CD8-positive, alpha-beta memory T cell (primary cell): ENCODE measurements around the gene BLOC1S1. TPM values are rescaled to one million over a fixed set of nuclear protein-coding genes. Genes with fewer than 3 reads are reported as not detected.

Experiments used
- CTCF ChIA-PET: fragments of 350-600 bp; sonication (Branson Sonifier 250); formaldehyde crosslinking; loops from one replicate; lab custom pipeline; 2021; ENCODE audit warnings: antibody characterized with exemption; lab: Charles Lee
- POLR2A ChIA-PET: fragments of 350-600 bp; sonication (Branson Sonifier 250); formaldehyde crosslinking; loops from one replicate; lab custom pipeline; 2021; ENCODE audit warnings: antibody characterized with exemption; lab: Charles Lee
- DNase-seq, 5 donors: peaks; one replicate each; pipeline versions ENCODE4 v3.0.0 to v3.0.0-alpha.2; 2020 to 2022; ENCODE audit warnings: mixed read lengths in 1 of 5
- H3K27ac ChIP-seq: one replicate; pipeline ENCODE4 v1.7.0; 2013; ENCODE audit warnings: low read depth, mild to moderate bottlenecking, low read length, moderate library complexity
- H3K27me3 ChIP-seq: 2 replicates; pipeline ENCODE4 v1.7.0; 2013; ENCODE audit warnings: low read length, mild to moderate bottlenecking; ENCODE audit not compliant: insufficient read depth, poor library complexity, severe bottlenecking
- H3K36me3 ChIP-seq: 2 replicates; pipeline ENCODE4 v1.7.0; 2013; ENCODE audit warnings: mild to moderate bottlenecking, low read length, moderate library complexity; ENCODE audit not compliant: insufficient read depth
- H3K4me1 ChIP-seq: 2 replicates; pipeline ENCODE4 v1.7.0; 2013; ENCODE audit warnings: mild to moderate bottlenecking, low read length, moderate library complexity; ENCODE audit not compliant: insufficient read depth
- H3K4me3 ChIP-seq: 2 replicates; pipeline ENCODE4 v1.7.0; 2013; ENCODE audit warnings: mild to moderate bottlenecking, low read length
- H3K9me3 ChIP-seq: 2 replicates; pipeline ENCODE4 v1.7.0; 2013; ENCODE audit warnings: mild to moderate bottlenecking, low read length
- H3K27ac Mint-ChIP-seq, 8 donors: one replicate each; pipeline ENCODE4 v1.8.0; 2020 to 2021; ENCODE audit warnings: mixed read lengths in 8 of 8, mild to moderate bottlenecking in 6 of 8, inconsistent platforms in 3 of 8, moderate library complexity in 3 of 8
- H3K27me3 Mint-ChIP-seq, 2 donors: one replicate each; pipeline ENCODE4 v1.8.0; 2020 to 2021; ENCODE audit warnings: mixed read lengths in 2 of 2, mild to moderate bottlenecking in 1 of 2, moderate library complexity in 1 of 2
- H3K36me3 Mint-ChIP-seq, 3 donors: one replicate each; pipeline ENCODE4 v1.8.0; 2020 to 2021; ENCODE audit warnings: mixed read lengths in 3 of 3, inconsistent platforms in 1 of 3, mild to moderate bottlenecking in 1 of 3
- H3K4me1 Mint-ChIP-seq, 3 donors: one replicate each; pipeline ENCODE4 v1.8.0; 2020 to 2021; ENCODE audit warnings: mixed read lengths in 3 of 3, inconsistent platforms in 1 of 3, mild to moderate bottlenecking in 1 of 3
- H3K4me3 Mint-ChIP-seq, 7 donors: one replicate each; pipeline ENCODE4 v1.8.0; 2020 to 2021; ENCODE audit warnings: mixed read lengths in 7 of 7, mild to moderate bottlenecking in 6 of 7, moderate library complexity in 4 of 7, inconsistent platforms in 2 of 7
- H3K9me3 Mint-ChIP-seq, 5 donors: one replicate each; pipeline ENCODE4 v1.8.0; 2020 to 2022; ENCODE audit warnings: mixed read lengths in 5 of 5, mild to moderate bottlenecking in 3 of 5, moderate library complexity in 2 of 5, inconsistent platforms in 1 of 5
- polyA plus RNA-seq: library from polyadenylated mRNA; unstranded; fragments of 300-500 nt; fragmentation: Illumina TruSeq; gene quantifications from one replicate; pipeline ENCODE4 v1.2.3, GENCODE V29; 2021
- total RNA-seq, 2 experiments: library from RNA; stranded (reverse); gene quantifications; one replicate each; pipeline ENCODE4 v1.2.3, GENCODE V29; 2021

Gene BLOC1S1
- total and polyA plus RNA-seq, 3 experiments from 2014 or later = 90.2 to 110 (median 97.5) TPM

DNA sequence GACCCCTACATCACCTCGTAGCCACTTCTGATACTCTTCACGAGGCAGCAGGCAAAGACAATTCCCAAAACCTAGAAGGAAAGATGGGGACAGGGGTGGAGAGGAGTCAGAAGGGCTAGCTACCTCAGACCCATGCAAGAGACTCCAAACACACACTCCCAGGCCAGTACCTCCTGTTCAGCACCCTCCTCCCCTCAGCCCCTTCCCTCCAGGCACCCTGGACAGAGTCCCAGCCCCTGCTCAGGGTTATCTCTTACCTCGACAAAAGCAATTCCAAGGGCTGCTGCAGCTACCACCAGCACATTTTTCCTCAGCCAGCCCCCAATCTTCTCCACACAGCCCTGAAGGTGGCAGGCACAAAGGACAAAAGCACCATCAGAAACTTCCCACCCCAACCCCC is 9.7 kb downstream of the BLOC1S1 start:
- ChIA-PET POLR2A (interaction anchor here (1.0 to 1.8 kb wide), 3 partner anchors 10 to 104 kb away, joined by 3 to 4 read pairs (median 4); partner anchors contain the start of genes BLOC1S1 and DNAJC14), CTCF (interaction anchor here (0.9 to 6.9 kb wide), 5 partner anchors 9 to 69 kb away, joined by 3 to 67 read pairs (median 4); partner anchors contain the start of gene BLOC1S1)
- DNase-seq = no peak
- Mint-ChIP-seq H3K9me3 (no peaks in the 10 kb centered on the region), H3K4me3 (peak overlapping the region in 3 of 7 donors; percentile 60 to 78 (median 66)), H3K4me1 (peaks cover 35 to 55% (median 37%) of the 10 kb centered on the region in 3 donors), H3K27ac (peak overlapping the region in 6 of 8 donors; percentile 35 to 88 (median 71)), H3K36me3 (peaks cover 0 to 44% (median 6%) of the 10 kb centered on the region in 3 donors), H3K27me3 (no peaks in the 10 kb centered on the region)
- H3K36me3 ChIP-seq = no peaks in the 10 kb centered on the region
- no peak overlapping the region for H3K27ac ChIP-seq
- no peaks in the 10 kb centered on the region for H3K9me3 ChIP-seq
- H3K4me3 ChIP-seq = no peak overlapping the region
- H3K4me1 ChIP-seq = peaks cover 37% of the 10 kb centered on the region
- H3K27me3 ChIP-seq = no peaks in the 10 kb centered on the region

DNA sequence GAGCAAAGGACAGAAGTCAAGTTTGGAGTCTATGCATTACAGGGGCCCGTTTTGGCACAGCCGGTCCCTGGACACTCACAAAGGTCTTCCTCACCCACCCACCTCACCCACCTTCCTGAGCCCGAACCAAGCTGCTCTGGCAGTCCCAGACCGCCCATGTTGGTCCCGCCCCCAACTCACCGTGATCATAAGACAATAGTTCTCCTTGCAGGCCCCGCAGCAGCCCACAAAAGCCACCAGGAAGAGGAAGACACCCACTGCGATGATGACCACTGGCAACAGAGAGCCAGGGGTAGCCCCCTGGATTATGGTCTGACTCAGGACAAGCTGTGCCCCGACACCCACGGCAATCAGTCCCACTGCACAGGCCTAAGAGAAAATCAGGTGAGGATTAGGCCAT is 11.1 kb downstream of the BLOC1S1 start:
- H3K4me1 Mint-ChIP-seq = peaks cover 37 to 46% (median 40%) of the 10 kb centered on the region in 3 donors
- Histone ChIP-seq H3K9me3 (no peaks in the 10 kb centered on the region), H3K4me1 (peaks cover 34% of the 10 kb centered on the region), H3K27ac (peak overlapping the region; percentile 83), H3K4me3 (no peak overlapping the region), H3K27me3 (no peaks in the 10 kb centered on the region), H3K36me3 (no peaks in the 10 kb centered on the region)
- H3K27ac Mint-ChIP-seq = peak overlapping the region; percentile 58 to 93 (median 88)
- no peaks in the 10 kb centered on the region for H3K9me3 Mint-ChIP-seq
- DNase-seq = no peak
- H3K4me3 Mint-ChIP-seq = peak overlapping the region; percentile 66 to 95 (median 83)
- no peaks in the 10 kb centered on the region for H3K27me3 Mint-ChIP-seq
- ChIA-PET CTCF (interaction anchor here (0.9 to 1.3 kb wide), 2 partner anchors 10 to 11 kb away, joined by 3 read pairs; no protein-coding TSS in a partner anchor), POLR2A (no interaction called here)
- peaks cover 0 to 39% (median 6%) of the 10 kb centered on the region in 3 donors for H3K36me3 Mint-ChIP-seq

DNA sequence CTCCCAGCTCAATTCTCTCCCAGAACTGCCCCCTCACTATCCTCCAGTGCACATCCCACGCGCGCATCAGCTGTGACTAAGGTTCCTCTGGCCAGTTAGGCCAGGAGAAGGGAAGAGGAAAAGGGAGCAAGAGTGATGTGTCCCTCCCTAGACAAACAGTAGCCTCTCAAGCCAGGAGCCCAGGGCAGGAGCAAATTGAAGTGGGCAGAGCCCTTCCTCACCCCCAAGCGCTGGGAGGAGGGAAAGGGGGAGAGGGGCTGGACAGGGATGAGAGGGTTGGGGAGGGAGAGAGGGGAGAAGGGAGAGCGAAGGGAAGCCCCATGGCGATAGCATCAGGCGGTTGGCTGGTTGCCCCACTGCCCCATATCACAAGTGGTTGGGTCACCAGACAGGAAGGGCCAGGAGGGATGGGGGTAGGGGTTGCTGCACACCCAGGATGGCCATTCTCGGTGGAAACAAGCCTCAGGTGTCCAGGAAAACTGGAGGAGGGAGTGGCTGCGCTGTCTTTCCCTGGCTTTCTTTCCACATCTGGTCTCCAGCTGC is 11.9 kb downstream of the BLOC1S1 start:
- ChIA-PET CTCF (interaction anchor here (0.9 to 1.3 kb wide), 2 partner anchors 9 to 10 kb away, joined by 3 read pairs; no protein-coding TSS in a partner anchor), POLR2A (no interaction called here)
- no peaks in the 10 kb centered on the region for H3K27me3 ChIP-seq
- DNase-seq = no peak
- H3K9me3 ChIP-seq = no peaks in the 10 kb centered on the region
- H3K4me1 Mint-ChIP-seq = peaks cover 37 to 46% (median 40%) of the 10 kb centered on the region in 3 donors
- no peaks in the 10 kb centered on the region for H3K27me3 Mint-ChIP-seq
- no peaks in the 10 kb centered on the region for H3K36me3 ChIP-seq
- peaks cover 34% of the 10 kb centered on the region for H3K4me1 ChIP-seq
- H3K9me3 Mint-ChIP-seq = no peaks in the 10 kb centered on the region
- peak overlapping the region; percentile 83 for H3K27ac ChIP-seq
- peak overlapping the region; percentile 66 to 95 (median 83) for H3K4me3 Mint-ChIP-seq
- H3K27ac Mint-ChIP-seq = peak overlapping the region; percentile 76 to 97 (median 88)
- H3K4me3 ChIP-seq = peak overlapping the region; percentile 14
- peaks cover 0 to 39% (median 6%) of the 10 kb centered on the region in 3 donors for H3K36me3 Mint-ChIP-seq

DNA sequence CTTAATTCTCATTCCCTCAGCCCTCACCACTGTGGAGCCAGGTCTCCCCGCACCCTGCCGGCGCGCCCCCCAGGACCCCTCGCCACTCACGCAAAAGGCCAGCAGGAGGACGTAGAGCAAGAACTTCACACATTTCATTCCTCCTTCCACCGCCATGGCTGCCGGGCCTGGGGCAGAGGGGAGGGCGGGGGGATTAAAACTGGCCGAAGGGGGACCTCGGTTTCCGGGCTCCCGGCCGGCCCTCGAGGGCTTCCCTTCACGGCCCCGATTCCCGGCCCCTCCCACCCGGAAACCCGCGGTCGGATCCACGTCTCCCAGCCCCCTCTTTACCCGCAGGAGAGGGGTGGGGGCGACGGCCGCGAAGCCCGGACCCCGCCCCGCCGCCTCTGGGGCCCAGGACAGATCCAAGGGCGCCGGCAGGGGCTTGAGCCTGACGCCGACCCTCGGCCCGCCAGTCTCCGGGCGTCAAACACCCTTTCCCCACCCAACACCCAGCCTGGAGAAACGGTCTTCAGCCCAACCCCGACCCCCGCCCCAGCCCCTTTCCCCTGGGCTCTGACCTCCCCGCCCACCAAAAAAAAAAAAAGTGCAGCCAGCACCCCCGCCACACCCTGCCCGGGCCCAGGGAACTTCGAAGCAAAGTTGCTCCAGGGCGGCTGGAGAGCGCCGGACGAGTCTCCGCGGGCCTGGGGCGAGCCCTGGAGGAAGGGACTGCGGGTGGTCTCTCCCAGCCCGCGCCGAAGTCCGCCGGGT is 12.5 kb downstream of the BLOC1S1 start:
- Mint-ChIP-seq H3K27ac (peak overlapping the region; percentile 35 to 97 (median 88)), H3K9me3 (no peaks in the 10 kb centered on the region), H3K4me3 (peak overlapping the region; percentile 66 to 95 (median 84)), H3K4me1 (peaks cover 37 to 46% (median 40%) of the 10 kb centered on the region in 3 donors), H3K27me3 (no peaks in the 10 kb centered on the region), H3K36me3 (peaks cover 0 to 36% (median 6%) of the 10 kb centered on the region in 3 donors)
- POLR2A ChIA-PET = interaction anchor here (1.3 to 2.6 kb wide), 4 partner anchors 10 to 461 kb away, joined by 5 to 11 read pairs (median 8); partner anchors contain the start of genes BLOC1S1, RAB5B and SMARCC2
- H3K4me3 ChIP-seq = peak overlapping the region; percentile 84
- peak overlapping the region; percentile 83 for H3K27ac ChIP-seq
- H3K9me3 ChIP-seq = no peaks in the 10 kb centered on the region
- no peaks in the 10 kb centered on the region for H3K36me3 ChIP-seq
- no peaks in the 10 kb centered on the region for H3K27me3 ChIP-seq
- peaks cover 34% of the 10 kb centered on the region for H3K4me1 ChIP-seq
- DNase-seq = peak in 1 of 5 donors; percentile 41
- CTCF ChIA-PET = interaction anchor here (1.5 to 2.4 kb wide), 4 partner anchors 8 to 399 kb away, joined by 3 to 25 read pairs (median 12); partner anchors contain the start of genes ESYT1 and RDH5

DNA sequence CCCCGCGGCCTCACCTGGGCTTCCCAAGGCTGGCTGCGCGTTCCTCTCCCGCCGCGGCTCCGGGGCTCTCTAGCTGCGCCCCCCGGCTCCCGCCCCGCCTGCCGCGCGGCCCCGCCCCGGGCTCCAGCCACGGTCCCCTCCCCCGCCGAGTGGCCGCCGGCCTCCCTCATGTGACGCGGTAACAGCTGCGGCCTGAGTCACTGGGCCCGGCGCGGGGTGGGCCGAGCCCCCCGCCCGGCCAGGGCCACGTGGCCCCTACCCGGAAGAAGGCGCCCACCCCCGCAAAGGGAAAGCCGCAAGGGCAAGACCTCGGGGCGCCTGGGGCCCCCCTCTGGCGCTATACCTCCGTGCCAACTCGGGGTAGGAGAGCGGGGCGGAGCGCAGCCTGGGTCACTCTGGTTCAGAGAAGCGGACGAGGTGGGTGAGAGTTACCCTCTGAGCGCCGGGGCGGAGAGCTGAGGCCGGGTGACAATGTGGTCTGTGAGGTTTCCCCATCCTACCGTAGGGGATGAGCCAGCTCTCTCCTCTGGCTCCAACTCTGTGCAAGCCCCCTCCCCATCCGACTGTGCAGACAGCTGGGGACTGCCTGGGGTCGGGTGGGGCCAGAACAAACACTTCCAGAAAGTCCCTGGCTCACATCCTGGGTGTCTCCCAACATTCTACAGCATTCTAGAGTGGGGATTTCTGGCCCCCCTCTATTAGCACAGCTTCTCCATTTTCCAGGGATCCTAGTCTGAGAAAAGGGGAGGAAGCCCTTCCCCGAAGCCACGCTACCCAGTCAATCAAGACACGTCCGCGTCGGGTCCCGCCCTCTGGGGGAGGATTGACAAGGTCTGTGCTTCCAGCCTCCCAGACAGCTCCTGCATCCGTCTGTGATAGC is 13.3 kb downstream of the BLOC1S1 start, which contains the start of gene CD63:
Gene CD63 (minus strand): TSS at position 71 of the 880 bp plus-strand sequence. CDS start 668 bp downstream, outside the sequence.
- H3K27ac ChIP-seq = peak within 1 kb of the TSS; percentile 83
- DNase-seq = peak; percentile 46 to 77 (median 50)
- Mint-ChIP-seq H3K4me1 (peaks cover 37 to 46% (median 40%) of the 10 kb centered on the region in 3 donors), H3K4me3 (peak within 1 kb of the TSS; percentile 83 to 95 (median 88)), H3K9me3 (no peaks in the 10 kb centered on the region), H3K27me3 (no peaks in the 10 kb centered on the region), H3K27ac (peak within 1 kb of the TSS; percentile 80 to 97 (median 92)), H3K36me3 (peaks cover 0 to 30% (median 4%) of the 10 kb centered on the region in 3 donors)
- no peaks in the 10 kb centered on the region for H3K36me3 ChIP-seq
- H3K27me3 ChIP-seq = no peaks in the 10 kb centered on the region
- ChIA-PET CTCF (interaction anchor here (0.7 to 2.4 kb wide), 11 partner anchors 8 to 407 kb away, joined by 3 to 25 read pairs (median 3); partner anchors contain the start of genes BLOC1S1, ESYT1 and RDH5), POLR2A (interaction anchor here (0.7 to 2.6 kb wide), 7 partner anchors 9 to 461 kb away, joined by 3 to 11 read pairs (median 5); partner anchors contain the start of genes BLOC1S1, ORMDL2, PYM1 and RAB5B)
- no peaks in the 10 kb centered on the region for H3K9me3 ChIP-seq
- H3K4me3 ChIP-seq = peak within 1 kb of the TSS; percentile 84
- peaks cover 34% of the 10 kb centered on the region for H3K4me1 ChIP-seq

DNA sequence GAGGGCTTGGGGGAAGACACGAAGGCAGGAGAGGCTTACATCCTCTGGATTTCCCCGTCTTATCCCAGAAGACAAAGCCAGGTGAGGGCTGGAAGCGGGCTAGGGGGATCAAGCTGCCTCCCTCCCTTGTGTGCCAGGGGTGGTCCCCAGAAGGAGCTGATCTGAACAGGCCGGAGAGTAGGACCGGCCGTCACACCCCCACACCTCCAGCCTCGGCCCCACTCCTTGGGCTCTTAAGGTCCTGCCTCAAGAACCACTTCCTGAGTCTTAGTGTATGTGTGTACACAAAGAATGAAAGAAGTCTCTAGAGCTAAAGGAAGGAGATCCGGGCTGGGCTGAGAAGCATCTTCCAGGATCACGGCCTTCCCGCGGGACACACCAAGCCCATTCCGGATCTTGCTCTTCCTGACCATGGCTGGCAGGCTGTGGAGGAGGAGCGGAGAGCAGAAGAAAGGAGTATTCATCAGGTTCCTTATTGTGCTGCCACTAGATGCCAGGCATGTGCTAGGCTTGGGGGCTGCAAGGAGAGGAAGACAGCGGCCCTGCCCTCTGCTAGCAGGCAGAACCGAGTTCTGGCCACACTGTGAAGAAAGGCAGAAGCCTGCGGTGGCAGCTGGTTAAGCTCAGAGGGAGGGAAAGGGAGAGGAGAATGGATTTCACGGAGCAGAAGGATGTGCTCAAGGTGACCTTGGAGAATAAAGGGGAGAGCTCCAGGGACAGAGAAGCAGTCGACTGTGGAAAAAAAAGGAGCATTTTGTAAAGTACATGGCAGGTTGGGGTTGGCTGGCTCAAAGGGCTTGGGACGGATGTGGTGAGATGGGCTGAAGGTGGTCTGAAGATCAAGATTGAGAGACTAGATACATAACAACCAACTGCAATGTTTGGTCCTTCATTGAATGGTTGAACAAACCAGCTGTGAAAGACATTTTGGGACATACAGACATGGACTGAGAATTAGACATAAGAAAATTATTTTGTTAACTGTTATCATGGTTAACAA is 14.3 kb downstream of the BLOC1S1 start:
- Histone ChIP-seq H3K9me3 (no peaks in the 10 kb centered on the region), H3K4me1 (peaks cover 30% of the 10 kb centered on the region), H3K27me3 (no peaks in the 10 kb centered on the region), H3K36me3 (no peaks in the 10 kb centered on the region), H3K27ac (peak overlapping the region; percentile 83), H3K4me3 (peak overlapping the region; percentile 84)
- ChIA-PET CTCF (interaction anchor here (0.7 to 2.4 kb wide), 11 partner anchors 9 to 406 kb away, joined by 3 to 25 read pairs (median 3); partner anchors contain the start of genes BLOC1S1, ESYT1 and RDH5), POLR2A (interaction anchor here (0.7 to 2.6 kb wide), 8 partner anchors 7 to 460 kb away, joined by 3 to 11 read pairs (median 6); partner anchors contain the start of genes BLOC1S1, ORMDL2, PYM1 and RAB5B)
- H3K4me3 Mint-ChIP-seq = peak overlapping the region; percentile 83 to 95 (median 88)
- H3K9me3 Mint-ChIP-seq = no peaks in the 10 kb centered on the region
- peak in 3 of 5 donors; percentile 20 to 39 (median 37) for DNase-seq
- H3K27me3 Mint-ChIP-seq = no peaks in the 10 kb centered on the region
- H3K4me1 Mint-ChIP-seq = peaks cover 31 to 40% (median 32%) of the 10 kb centered on the region in 3 donors
- peaks cover 0 to 23% (median 2%) of the 10 kb centered on the region in 3 donors for H3K36me3 Mint-ChIP-seq
- H3K27ac Mint-ChIP-seq = peak overlapping the region; percentile 65 to 96 (median 91)
